ENCODE data around the gene CDC20B. TPM values are rescaled to one million over a fixed set of nuclear protein-coding genes. Genes with fewer than 3 reads are reported as not detected.

CDC20B gene
- total RNA-seq, 1 experiment from 2014 or later, result not detected

- Histone ChIP-seq H3K27me3 (no peaks in the 10 kb centered on the region; the same call in 1 of the 2 replicates), H3K36me3 (no peaks in the 10 kb centered on the region), H3K9me3 (no peaks in the 10 kb centered on the region), H3K4me3 (no peak overlapping the region)
- DNase-seq, result no peak
Observed at GRCh38 chr5:55073211-55073610, 99.8 kb downstream of the CDC20B start.

- Histone ChIP-seq H3K36me3 (no peaks in the 10 kb centered on the region), H3K27me3 (no peaks in the 10 kb centered on the region; the same call in 1 of the 2 replicates), H3K9me3 (no peaks in the 10 kb centered on the region), H3K4me3 (no peak overlapping the region)
- DNase-seq, result no peak
Observed at GRCh38 chr5:55072666-55073065, 100.3 kb downstream of the CDC20B start.

GRCh38 chr5:55071413-55071812, 101.6 kb downstream of the CDC20B start:
- no peaks in the 10 kb centered on the region for H3K36me3 ChIP-seq
- no peak for DNase-seq
- no peaks in the 10 kb centered on the region for H3K9me3 ChIP-seq
- no peaks in the 10 kb centered on the region; the same call in 1 of the 2 replicates for H3K27me3 ChIP-seq
- H3K4me3 ChIP-seq, result no peak overlapping the region

- no peaks in the 10 kb centered on the region for H3K36me3 ChIP-seq
- H3K27me3 ChIP-seq, result no peaks in the 10 kb centered on the region; the same call in 1 of the 2 replicates
- no peaks in the 10 kb centered on the region for H3K9me3 ChIP-seq
Observed at GRCh38 chr5:55070968-55071367, 102.0 kb downstream of the CDC20B start.

GRCh38 chr5:55066277-55066676, 106.7 kb downstream of the CDC20B start:
- Histone ChIP-seq H3K4me3 (no peak overlapping the region), H3K36me3 (no peaks in the 10 kb centered on the region), H3K9me3 (no peaks in the 10 kb centered on the region), H3K27me3 (no peaks in the 10 kb centered on the region)
- DNase-seq, result no peak

More at GRCh38 chr5:55070968-55071367, 102.0 kb downstream of the CDC20B start:
- no peak overlapping the region for H3K4me3 ChIP-seq
- no peak for DNase-seq

DNA sequence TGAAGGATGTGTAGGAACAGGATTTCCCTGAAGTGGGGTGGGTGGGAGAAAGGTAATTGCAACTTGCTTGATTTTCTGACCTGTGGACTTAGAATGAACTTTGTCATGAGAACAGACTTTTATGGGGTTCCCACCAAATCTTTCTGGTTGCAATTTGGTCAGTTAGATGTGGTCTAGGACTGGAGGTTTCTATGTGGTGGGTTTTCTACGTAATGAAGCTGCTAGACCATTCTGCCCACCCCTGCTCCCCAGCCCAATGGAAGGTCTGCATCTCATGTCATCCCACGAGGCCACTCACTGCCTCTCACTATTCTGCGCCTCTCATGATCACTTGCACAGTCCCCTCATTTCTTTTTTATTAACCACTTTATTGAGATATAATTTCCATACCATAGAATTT, 108.5 kb downstream of the CDC20B start:
- no peaks in the 10 kb centered on the region for H3K9me3 ChIP-seq
- H3K36me3 ChIP-seq, result no peaks in the 10 kb centered on the region

GRCh38 chr5:55063899-55064298, 109.1 kb downstream of the CDC20B start:
- no peak for DNase-seq
- Histone ChIP-seq H3K4me3 (no peak overlapping the region), H3K9me3 (no peaks in the 10 kb centered on the region), H3K36me3 (no peaks in the 10 kb centered on the region), H3K27me3 (no peaks in the 10 kb centered on the region)

More for the DNA sequence above, 108.5 kb downstream of the CDC20B start:
- no peak for DNase-seq
- Histone ChIP-seq H3K4me3 (no peak overlapping the region), H3K27me3 (no peaks in the 10 kb centered on the region)

- H3K9me3 ChIP-seq, result no peaks in the 10 kb centered on the region
- no peak overlapping the region for H3K4me3 ChIP-seq
- no peaks in the 10 kb centered on the region for H3K27me3 ChIP-seq
- H3K36me3 ChIP-seq, result no peaks in the 10 kb centered on the region
- DNase-seq, result peak; percentile 62
Observed at GRCh38 chr5:55063220-55063863, 109.6 kb downstream of the CDC20B start.

Other genes with a start within 250 kb of the CDC20B start
- gene ESM1, start 187.6 kb downstream of the CDC20B start, total RNA-seq (2014; rRNA removed; shearing (Covaris generic); ENCODE audit: low replicate concordance), result 0.07 TPM in 1 of 2 replicates, not detected in the other
- gene GZMK, start 148.9 kb downstream of the CDC20B start, total RNA-seq (2014; rRNA removed; shearing (Covaris generic); ENCODE audit: low replicate concordance), result not detected in 2 replicates
- not detected in 2 replicates for gene GZMA, start 70.5 kb downstream of the CDC20B start, total RNA-seq (2014; rRNA removed; shearing (Covaris generic); ENCODE audit: low replicate concordance)
- gene GPX8, start 13.0 kb downstream of the CDC20B start, total RNA-seq (2014; rRNA removed; shearing (Covaris generic); ENCODE audit: low replicate concordance), result 40.7 and 59.3 TPM in 2 replicates
- gene MCIDAS, start 54.1 kb upstream of the CDC20B start, total RNA-seq (2014; rRNA removed; shearing (Covaris generic); ENCODE audit: low replicate concordance), result 7.1 TPM in 1 of 2 replicates, not detected in the other
- gene CCNO, start 60.4 kb upstream of the CDC20B start, total RNA-seq (2014; rRNA removed; shearing (Covaris generic); ENCODE audit: low replicate concordance), result 0.39 and 0.89 TPM in 2 replicates
- 18.4 and 32.9 TPM in 2 replicates for gene DHX29, start 134.5 kb upstream of the CDC20B start, total RNA-seq (2014; rRNA removed; shearing (Covaris generic); ENCODE audit: low replicate concordance)
- gene MTREX, start 134.8 kb upstream of the CDC20B start, total RNA-seq (2014; rRNA removed; shearing (Covaris generic); ENCODE audit: low replicate concordance), result 73.7 and 136 TPM in 2 replicates

All from MG63 (cell line).